SK-MEL-5 (cell line): ENCODE measurements around the gene CDC42BPG. TPM values are rescaled to one million over a fixed set of nuclear protein-coding genes. Genes with fewer than 3 reads are reported as not detected.
"Not testable (repeated sequence)": the region's sequence is repeated elsewhere in the genome, so short reads cannot be mapped to it uniquely, and the experiment has no call there.

ENCODE experiments used
- DNase-seq: peaks from one replicate; pipeline ENCODE4 v3.0.0-alpha.2; 2016; ENCODE audit warnings: low read depth, low spot score
- in situ Hi-C: cut with HindIII; loops from 2 replicates; pipeline ENCODE4 v1.10.0; 2016; ENCODE audit warnings: low sequenced_read_pairs, high pct_unique_total_duplicates, low pct_unique_long_range_greater_than_20kb
- total RNA-seq: library from RNA; depleted of rRNA; stranded (reverse); fragments of >200 nt; shearing (Covaris generic); gene quantifications from 2 replicates; pipeline ENCODE4 v1.2.3, GENCODE V29; 2014

Gene CDC42BPG
- total RNA-seq, 1 experiment from 2014 or later = 1.6 TPM

GRCh38 chr11:64854534-64855502, 10.4 kb upstream of the CDC42BPG start:
- in situ Hi-C loops = no loop called here

GRCh38 chr11:64854157-64854533, 9.7 kb upstream of the CDC42BPG start:
- DNase-seq = no peak
- in situ Hi-C loops = no loop called here

More at GRCh38 chr11:64854534-64855502, 10.4 kb upstream of the CDC42BPG start:
- DNase-seq = no peak

- DNase-seq = no peak
- in situ Hi-C loops = no loop called here
Measured at GRCh38 chr11:64853709-64854108, 9.3 kb upstream of the CDC42BPG start.

GRCh38 chr11:64852804-64853509, 8.5 kb upstream of the CDC42BPG start:
- in situ Hi-C loops = no loop called here
- DNase-seq = no peak

GRCh38 chr11:64851831-64852351, 7.4 kb upstream of the CDC42BPG start:
- in situ Hi-C loops = no loop called here
- no peak for DNase-seq

GRCh38 chr11:64850979-64851567, 6.6 kb upstream of the CDC42BPG start:
- in situ Hi-C loops = no loop called here
- no peak for DNase-seq

- in situ Hi-C loops = no loop called here
- no peak for DNase-seq
Measured at GRCh38 chr11:64849598-64850356, 5.3 kb upstream of the CDC42BPG start.

GRCh38 chr11:64848826-64849597, 4.6 kb upstream of the CDC42BPG start:
- in situ Hi-C loops = no loop called here
- DNase-seq = no peak

GRCh38 chr11:64848214-64848825, 3.9 kb upstream of the CDC42BPG start:
- in situ Hi-C loops = no loop called here
- DNase-seq = no peak

GRCh38 chr11:64846998-64847666, 2.7 kb upstream of the CDC42BPG start:
- peak; percentile 90 for DNase-seq
- in situ Hi-C loops = no loop called here

- DNase-seq, in situ Hi-C loops: not testable (repeated sequence)
Measured at GRCh38 chr11:64845776-64846129, 1.3 kb upstream of the CDC42BPG start.

- in situ Hi-C loops = no loop called here
- no peak for DNase-seq
Measured at GRCh38 chr11:64845129-64845775, 799 bp upstream of the CDC42BPG start.

GRCh38 chr11:64843686-64844329, 645 bp downstream of the CDC42BPG start:
- DNase-seq = no peak
- in situ Hi-C loops = no loop called here

GRCh38 chr11:64842851-64843685, 1.4 kb downstream of the CDC42BPG start:
- in situ Hi-C loops = no loop called here
- DNase-seq = no peak
